Adipocyte (in vitro differentiated cells): ENCODE results near the gene SERINC3.
A peak's percentile ranks its signal among the peaks of the same experiment; 100 is the strongest.

Experiments
- DNase-seq: peaks from one replicate; pipeline ENCODE4 v3.0.0-alpha.2; 2015; ENCODE audit warnings: low read depth
- H3K27me3 ChIP-seq: replicated peaks from 2 replicates; pipeline ENCODE4 v1.7.0; 2013; ENCODE audit warnings: mild to moderate bottlenecking, low read length, moderate library complexity; ENCODE audit not compliant: control insufficient read depth, insufficient read depth
- H3K36me3 ChIP-seq: 2 replicates; pipeline ENCODE4 v1.7.0; 2013; ENCODE audit warnings: low read length, mild to moderate bottlenecking, moderate library complexity; ENCODE audit not compliant: control insufficient read depth, insufficient read depth, severe bottlenecking
- H3K4me1 ChIP-seq: 2 replicates; pipeline ENCODE4 v1.7.0; 2013; ENCODE audit warnings: mild to moderate bottlenecking, low read length, moderate library complexity; ENCODE audit not compliant: control insufficient read depth, insufficient read depth
- H3K4me3 ChIP-seq: 2 replicates; pipeline ENCODE4 v1.7.0; 2013; ENCODE audit warnings: mild to moderate bottlenecking, low read length, moderate library complexity
- H3K9ac ChIP-seq: 2 replicates; pipeline ENCODE4 v1.7.0; 2013; ENCODE audit warnings: mild to moderate bottlenecking, low read length, moderate library complexity
- H3K9me3 ChIP-seq: 2 replicates; pipeline ENCODE4 v1.7.0; 2013; ENCODE audit warnings: mild to moderate bottlenecking, low read length, moderate library complexity; ENCODE audit not compliant: control insufficient read depth

The SERINC3 gene

DNA sequence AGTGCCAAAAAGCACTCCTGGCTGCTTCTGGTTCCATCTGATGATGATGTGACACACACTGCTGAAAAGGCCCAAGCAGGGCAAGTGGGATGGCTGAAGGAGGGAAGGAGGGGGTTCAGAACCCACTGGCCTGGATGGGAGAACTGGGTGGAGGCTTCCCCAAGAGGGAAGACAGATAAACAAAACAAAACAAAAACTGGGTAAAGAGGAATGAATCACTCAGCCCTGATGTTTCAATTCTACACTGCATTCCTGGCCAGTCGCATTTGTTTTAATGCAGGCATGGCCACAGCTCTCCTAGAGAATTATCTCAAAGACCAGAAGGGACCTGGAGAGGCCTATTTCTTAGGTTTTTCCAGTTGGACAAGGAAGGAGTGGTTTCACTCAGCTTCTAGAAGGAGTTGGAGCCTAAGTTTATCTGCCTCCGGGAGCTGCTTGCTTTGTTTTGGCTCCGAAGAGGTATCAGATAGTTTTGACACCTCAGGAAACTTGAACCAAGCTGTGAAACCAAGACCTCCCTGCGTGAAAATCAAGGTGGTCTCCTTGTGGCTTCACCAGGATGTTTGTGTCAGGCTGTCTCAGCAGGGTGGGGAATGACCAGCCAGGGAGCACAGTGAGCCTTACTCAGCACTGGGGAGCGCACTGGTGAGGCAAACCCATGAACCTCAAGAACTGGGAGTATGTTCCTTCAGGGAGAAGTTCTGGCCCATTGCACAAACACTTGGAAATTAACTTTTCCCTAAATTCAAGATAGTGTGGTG lies 30.1 kb downstream of the SERINC3 start:
- H3K4me1 ChIP-seq: peaks cover 61% of the 10 kb centered on the region
- no peaks in the 10 kb centered on the region for H3K9me3 ChIP-seq
- no peak overlapping the region for H3K4me3 ChIP-seq
- no peaks in the 10 kb centered on the region for H3K27me3 ChIP-seq
- H3K36me3 ChIP-seq: peaks cover 63% of the 10 kb centered on the region
- peak overlapping the region; percentile 70 for H3K9ac ChIP-seq
- peak; percentile 73 for DNase-seq

GRCh38 chr20:44489931-44490330 lies 31.9 kb downstream of the SERINC3 start:
- no peak for DNase-seq
- H3K9ac ChIP-seq: no peak overlapping the region
- no peak overlapping the region for H3K4me3 ChIP-seq
- no peaks in the 10 kb centered on the region for H3K27me3 ChIP-seq
- H3K36me3 ChIP-seq: peaks cover 68% of the 10 kb centered on the region
- H3K9me3 ChIP-seq: no peaks in the 10 kb centered on the region
- peaks cover 59% of the 10 kb centered on the region for H3K4me1 ChIP-seq

DNA sequence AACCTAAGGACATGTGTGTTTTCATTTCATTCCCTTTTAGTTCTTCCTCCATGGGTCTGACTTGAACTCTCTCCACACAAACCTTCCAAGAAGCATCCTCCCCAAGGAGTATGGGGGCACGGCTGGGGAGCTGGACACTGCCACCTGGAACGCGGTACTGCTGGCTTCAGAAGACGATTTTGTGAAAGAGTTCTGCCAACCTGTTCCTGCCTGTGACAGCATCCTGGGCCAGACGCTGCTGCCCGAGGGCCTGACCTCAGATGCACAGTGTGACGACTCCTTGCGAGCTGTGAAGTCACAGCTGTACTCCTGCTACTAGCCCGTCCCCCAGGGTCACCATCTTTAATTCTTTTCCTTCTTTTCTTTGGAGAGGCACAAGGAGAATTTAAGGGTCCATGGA lies 32.6 kb downstream of the SERINC3 start:
- no peak overlapping the region for H3K4me3 ChIP-seq
- no peak for DNase-seq
- no peaks in the 10 kb centered on the region for H3K27me3 ChIP-seq
- H3K4me1 ChIP-seq: peaks cover 54% of the 10 kb centered on the region
- peaks cover 68% of the 10 kb centered on the region for H3K36me3 ChIP-seq
- no peaks in the 10 kb centered on the region for H3K9me3 ChIP-seq
- H3K9ac ChIP-seq: no peak overlapping the region

- no peak overlapping the region for H3K9ac ChIP-seq
These were observed 33.3 kb downstream of the SERINC3 start for GRCh38 chr20:44488551-44488950.

GRCh38 chr20:44485830-44486198 lies 36.1 kb downstream of the SERINC3 start:
- Histone ChIP-seq H3K9me3 (no peaks in the 10 kb centered on the region), H3K36me3 (peaks cover 80% of the 10 kb centered on the region), H3K9ac (peak overlapping the region; percentile 50), H3K4me1 (peaks cover 34% of the 10 kb centered on the region), H3K4me3 (no peak overlapping the region), H3K27me3 (no peaks in the 10 kb centered on the region)
- DNase-seq: no peak

More at GRCh38 chr20:44488551-44488950, 33.3 kb downstream of the SERINC3 start:
- Histone ChIP-seq H3K36me3 (peaks cover 68% of the 10 kb centered on the region), H3K4me1 (peaks cover 47% of the 10 kb centered on the region), H3K4me3 (no peak overlapping the region), H3K9me3 (no peaks in the 10 kb centered on the region), H3K27me3 (no peaks in the 10 kb centered on the region)
- DNase-seq: no peak

DNA sequence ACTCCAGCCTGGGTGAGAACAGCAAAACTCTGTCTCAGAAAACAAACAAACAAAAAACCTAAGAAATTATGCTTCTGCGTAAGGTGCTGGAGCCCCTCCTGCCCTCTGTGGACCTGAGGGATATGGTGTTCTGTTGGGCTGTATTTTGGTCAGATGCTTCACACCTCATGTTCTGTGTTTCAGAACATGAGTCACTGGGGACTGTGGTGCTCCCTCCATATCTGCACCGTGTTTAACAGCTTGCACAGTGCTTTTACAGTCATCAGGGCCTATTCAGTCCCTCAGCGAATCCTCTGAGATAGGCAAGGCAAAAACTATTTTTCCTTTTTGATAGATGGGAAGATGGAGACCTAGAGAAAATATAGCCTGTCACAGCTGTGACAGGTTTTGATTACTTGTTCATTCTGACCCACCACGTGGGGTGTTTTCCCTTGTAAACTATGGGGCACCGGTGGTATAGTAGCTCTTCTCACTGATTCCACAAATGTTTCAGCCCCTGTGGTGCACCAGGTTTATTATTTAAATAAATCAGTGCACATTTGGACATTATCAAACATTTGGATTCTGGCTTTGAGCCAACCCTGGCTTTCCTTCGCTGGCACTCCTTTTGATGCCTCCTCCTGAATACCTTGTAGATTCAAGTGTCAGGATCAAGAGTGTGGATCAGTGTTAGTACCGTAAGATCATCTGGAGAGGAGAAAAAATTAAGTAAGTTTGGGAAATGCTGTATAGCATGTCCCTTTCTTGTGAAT lies 36.6 kb downstream of the SERINC3 start:
- no peak for DNase-seq
- Histone ChIP-seq H3K4me3 (no peak overlapping the region), H3K4me1 (peaks cover 31% of the 10 kb centered on the region), H3K27me3 (no peaks in the 10 kb centered on the region), H3K9ac (peak overlapping the region; percentile 50), H3K9me3 (no peaks in the 10 kb centered on the region), H3K36me3 (peaks cover 82% of the 10 kb centered on the region)

- H3K36me3 ChIP-seq: peaks cover 64% of the 10 kb centered on the region
- no peak for DNase-seq
- no peak overlapping the region for H3K9ac ChIP-seq
These were observed 38.8 kb downstream of the SERINC3 start for GRCh38 chr20:44483112-44483511.

GRCh38 chr20:44481719-44482416 lies 40.0 kb downstream of the SERINC3 start:
- Histone ChIP-seq H3K9ac (no peak overlapping the region), H3K9me3 (no peaks in the 10 kb centered on the region), H3K36me3 (peaks cover 54% of the 10 kb centered on the region), H3K4me3 (no peak overlapping the region), H3K27me3 (no peaks in the 10 kb centered on the region), H3K4me1 (peaks cover 30% of the 10 kb centered on the region)
- DNase-seq: no peak

More at GRCh38 chr20:44483112-44483511, 38.8 kb downstream of the SERINC3 start:
- Histone ChIP-seq H3K9me3 (no peaks in the 10 kb centered on the region), H3K4me3 (no peak overlapping the region), H3K4me1 (peaks cover 25% of the 10 kb centered on the region), H3K27me3 (no peaks in the 10 kb centered on the region)

DNA sequence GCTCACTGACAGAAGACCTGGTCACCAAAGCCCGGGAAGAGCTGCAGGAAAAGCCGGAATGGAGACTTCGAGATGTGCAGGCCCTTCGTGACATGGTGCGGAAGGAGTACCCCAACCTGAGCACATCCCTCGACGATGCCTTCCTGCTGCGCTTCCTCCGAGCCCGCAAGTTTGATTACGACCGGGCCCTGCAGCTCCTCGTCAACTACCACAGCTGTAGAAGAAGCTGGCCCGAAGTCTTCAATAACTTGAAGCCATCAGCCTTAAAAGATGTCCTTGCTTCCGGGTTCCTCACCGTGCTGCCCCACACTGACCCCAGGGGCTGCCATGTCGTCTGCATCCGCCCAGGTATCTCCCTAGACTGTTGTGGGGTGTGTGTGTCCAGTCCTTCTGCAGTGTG lies 41.8 kb downstream of the SERINC3 start:
- Histone ChIP-seq H3K9ac (no peak overlapping the region), H3K36me3 (peaks cover 42% of the 10 kb centered on the region), H3K27me3 (no peaks in the 10 kb centered on the region), H3K9me3 (no peaks in the 10 kb centered on the region), H3K4me1 (peaks cover 27% of the 10 kb centered on the region), H3K4me3 (no peak overlapping the region)
- no peak for DNase-seq

GRCh38 chr20:44479643-44480042 lies 42.2 kb downstream of the SERINC3 start:
- H3K27me3 ChIP-seq: no peaks in the 10 kb centered on the region
- no peaks in the 10 kb centered on the region for H3K9me3 ChIP-seq
- no peak overlapping the region for H3K4me3 ChIP-seq
- H3K9ac ChIP-seq: no peak overlapping the region
- peaks cover 38% of the 10 kb centered on the region for H3K36me3 ChIP-seq
- peaks cover 24% of the 10 kb centered on the region for H3K4me1 ChIP-seq
- DNase-seq: no peak

DNA sequence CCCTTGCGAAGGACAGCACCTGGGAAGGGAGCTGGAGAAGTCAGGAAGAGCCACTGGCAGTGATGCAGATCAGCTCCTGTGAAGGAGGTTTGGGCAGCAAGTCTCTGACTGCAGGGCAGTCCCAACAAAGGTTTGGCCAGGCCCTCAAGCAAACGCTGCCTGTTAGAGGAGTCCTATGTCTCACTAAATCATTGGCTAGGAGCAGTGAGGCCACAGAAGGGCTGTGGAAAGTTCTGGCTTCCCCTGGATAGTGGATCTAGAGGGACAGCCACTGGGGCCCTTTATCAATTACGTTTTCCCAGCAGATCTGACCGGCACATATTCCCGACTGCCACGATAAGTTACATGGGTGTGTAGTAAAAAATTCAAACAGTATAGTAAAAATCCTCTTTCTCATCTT lies 43.7 kb downstream of the SERINC3 start:
- Histone ChIP-seq H3K4me3 (no peak overlapping the region), H3K27me3 (no peaks in the 10 kb centered on the region), H3K9ac (peak overlapping the region; percentile 7), H3K4me1 (peaks cover 24% of the 10 kb centered on the region), H3K36me3 (peaks cover 23% of the 10 kb centered on the region), H3K9me3 (no peaks in the 10 kb centered on the region)
- no peak for DNase-seq
